ENCODE data around the gene IFT20.

The IFT20 gene

DNA sequence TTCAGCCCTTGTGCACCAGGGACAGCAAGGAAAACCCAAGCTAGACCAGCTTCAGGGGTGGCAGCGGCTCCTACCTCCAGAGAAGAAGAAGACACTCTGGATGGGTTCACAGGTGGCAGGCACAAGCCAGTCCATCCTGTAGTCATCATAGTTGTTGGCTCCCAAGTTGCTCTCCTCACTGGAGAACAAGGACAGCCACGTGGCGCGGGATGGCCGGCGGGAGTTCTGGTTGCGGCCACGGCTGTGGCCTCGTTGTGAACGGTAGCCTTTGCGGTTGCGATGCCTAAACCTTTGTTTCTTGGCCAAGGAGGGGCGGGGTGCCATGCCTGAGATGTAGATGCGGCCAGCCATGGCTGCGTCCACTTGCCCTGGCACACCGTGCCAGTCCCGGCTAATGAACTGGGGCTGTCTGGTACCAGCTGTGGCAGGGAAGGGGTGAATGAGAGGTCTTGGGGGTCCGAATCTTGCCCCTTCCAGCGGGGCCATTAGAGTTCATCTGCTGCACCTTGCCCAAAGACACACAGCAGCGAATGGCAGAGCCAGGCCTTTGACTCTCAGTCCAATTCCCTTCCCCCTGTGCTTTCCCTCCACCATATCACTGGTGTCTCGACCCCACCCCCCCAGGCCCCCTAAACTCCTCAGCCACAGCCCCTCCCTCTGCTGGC lies 32.5 kb upstream of the IFT20 start:
- TF ChIP-seq TCF12 (IDR thresholded peaks at IDR 0.05; ENCODE audit: low read depth) (no peak), YY1 (IDR thresholded peaks at IDR 0.05; ENCODE audit: low read depth) (no peak), TAF1 (IDR thresholded peaks at IDR 0.05; ENCODE audit: low read depth) (no peak), CREB1 (IDR thresholded peaks at IDR 0.05; ENCODE audit: low read depth) (no peak), ZBTB7A (IDR thresholded peaks at IDR 0.05; ENCODE audit: low read depth) (no peak), EGR1 (IDR thresholded peaks at IDR 0.05) (no peak), EP300 (IDR thresholded peaks at IDR 0.05; ENCODE audit: borderline replicate concordance) (no peak), CEBPB (IDR thresholded peaks at IDR 0.05) (no peak), MAX (IDR thresholded peaks at IDR 0.05) (no peak), TEAD4 (IDR thresholded peaks at IDR 0.05) (no peak), NFIC (IDR thresholded peaks at IDR 0.05) (no peak), FOXM1 (IDR thresholded peaks at IDR 0.05; ENCODE audit: borderline replicate concordance, low read depth) (no peak), RAD21 (IDR thresholded peaks at IDR 0.05; ENCODE audit: low read depth) (no peak)
- TF ChIP-seq, protein P1, sequence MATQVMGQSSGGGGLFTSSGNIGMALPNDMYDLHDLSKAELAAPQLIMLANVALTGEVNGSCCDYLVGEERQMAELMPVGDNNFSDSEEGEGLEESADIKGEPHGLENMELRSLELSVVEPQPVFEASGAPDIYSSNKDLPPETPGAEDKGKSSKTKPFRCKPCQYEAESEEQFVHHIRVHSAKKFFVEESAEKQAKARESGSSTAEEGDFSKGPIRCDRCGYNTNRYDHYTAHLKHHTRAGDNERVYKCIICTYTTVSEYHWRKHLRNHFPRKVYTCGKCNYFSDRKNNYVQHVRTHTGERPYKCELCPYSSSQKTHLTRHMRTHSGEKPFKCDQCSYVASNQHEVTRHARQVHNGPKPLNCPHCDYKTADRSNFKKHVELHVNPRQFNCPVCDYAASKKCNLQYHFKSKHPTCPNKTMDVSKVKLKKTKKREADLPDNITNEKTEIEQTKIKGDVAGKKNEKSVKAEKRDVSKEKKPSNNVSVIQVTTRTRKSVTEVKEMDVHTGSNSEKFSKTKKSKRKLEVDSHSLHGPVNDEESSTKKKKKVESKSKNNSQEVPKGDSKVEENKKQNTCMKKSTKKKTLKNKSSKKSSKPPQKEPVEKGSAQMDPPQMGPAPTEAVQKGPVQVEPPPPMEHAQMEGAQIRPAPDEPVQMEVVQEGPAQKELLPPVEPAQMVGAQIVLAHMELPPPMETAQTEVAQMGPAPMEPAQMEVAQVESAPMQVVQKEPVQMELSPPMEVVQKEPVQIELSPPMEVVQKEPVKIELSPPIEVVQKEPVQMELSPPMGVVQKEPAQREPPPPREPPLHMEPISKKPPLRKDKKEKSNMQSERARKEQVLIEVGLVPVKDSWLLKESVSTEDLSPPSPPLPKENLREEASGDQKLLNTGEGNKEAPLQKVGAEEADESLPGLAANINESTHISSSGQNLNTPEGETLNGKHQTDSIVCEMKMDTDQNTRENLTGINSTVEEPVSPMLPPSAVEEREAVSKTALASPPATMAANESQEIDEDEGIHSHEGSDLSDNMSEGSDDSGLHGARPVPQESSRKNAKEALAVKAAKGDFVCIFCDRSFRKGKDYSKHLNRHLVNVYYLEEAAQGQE (IDR thresholded peaks at IDR 0.05; ENCODE audit: low read depth), result no peak
- TF ChIP-seq, protein P2, sequence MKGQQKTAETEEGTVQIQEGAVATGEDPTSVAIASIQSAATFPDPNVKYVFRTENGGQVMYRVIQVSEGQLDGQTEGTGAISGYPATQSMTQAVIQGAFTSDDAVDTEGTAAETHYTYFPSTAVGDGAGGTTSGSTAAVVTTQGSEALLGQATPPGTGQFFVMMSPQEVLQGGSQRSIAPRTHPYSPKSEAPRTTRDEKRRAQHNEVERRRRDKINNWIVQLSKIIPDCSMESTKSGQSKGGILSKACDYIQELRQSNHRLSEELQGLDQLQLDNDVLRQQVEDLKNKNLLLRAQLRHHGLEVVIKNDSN (IDR thresholded peaks at IDR 0.05), result no peak

- TF ChIP-seq FOXM1 (IDR thresholded peaks at IDR 0.05; ENCODE audit: borderline replicate concordance, low read depth) (no peak), TAF1 (IDR thresholded peaks at IDR 0.05; ENCODE audit: low read depth) (no peak), TCF12 (IDR thresholded peaks at IDR 0.05; ENCODE audit: low read depth) (no peak), YY1 (IDR thresholded peaks at IDR 0.05; ENCODE audit: low read depth) (no peak), CEBPB (IDR thresholded peaks at IDR 0.05) (no peak), TEAD4 (IDR thresholded peaks at IDR 0.05) (no peak), ZBTB7A (IDR thresholded peaks at IDR 0.05; ENCODE audit: low read depth) (no peak), RAD21 (IDR thresholded peaks at IDR 0.05; ENCODE audit: low read depth) (no peak), EP300 (IDR thresholded peaks at IDR 0.05; ENCODE audit: borderline replicate concordance) (no peak), EGR1 (IDR thresholded peaks at IDR 0.05) (no peak), MAX (IDR thresholded peaks at IDR 0.05) (no peak), NFIC (IDR thresholded peaks at IDR 0.05) (no peak), CREB1 (IDR thresholded peaks at IDR 0.05; ENCODE audit: low read depth) (no peak)
- TF ChIP-seq, protein P1 (IDR thresholded peaks at IDR 0.05; ENCODE audit: low read depth), result no peak
- TF ChIP-seq, protein P2 (IDR thresholded peaks at IDR 0.05), result no peak
Observed at GRCh38 chr17:28366605-28367004, 31.3 kb upstream of the IFT20 start.

DNA sequence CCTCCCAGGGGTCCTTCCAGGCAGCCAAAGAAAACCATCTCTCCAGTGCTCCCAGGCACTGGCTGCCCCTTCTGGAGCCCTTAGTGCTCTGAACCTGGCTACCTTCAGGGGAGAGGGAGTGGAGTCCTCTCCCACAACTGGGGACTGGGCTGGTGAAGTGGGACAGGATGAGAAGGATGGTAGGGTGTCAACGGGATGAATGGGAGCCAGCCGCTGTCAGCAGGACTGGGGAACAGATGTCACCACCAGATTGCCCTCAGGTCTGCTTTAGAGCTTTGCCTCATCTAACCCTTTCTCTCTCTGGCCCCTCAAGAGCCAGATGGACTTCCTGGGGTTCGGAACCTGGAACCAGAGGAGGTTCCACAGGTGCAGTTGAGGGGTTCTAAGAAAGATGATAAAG lies 30.2 kb upstream of the IFT20 start:
- TF ChIP-seq CREB1 (IDR thresholded peaks at IDR 0.05; ENCODE audit: low read depth) (no peak), MAX (IDR thresholded peaks at IDR 0.05) (no peak), ZBTB7A (IDR thresholded peaks at IDR 0.05; ENCODE audit: low read depth) (no peak), FOXM1 (IDR thresholded peaks at IDR 0.05; ENCODE audit: borderline replicate concordance, low read depth) (no peak), EGR1 (IDR thresholded peaks at IDR 0.05) (no peak), EP300 (IDR thresholded peaks at IDR 0.05; ENCODE audit: borderline replicate concordance) (no peak), TCF12 (IDR thresholded peaks at IDR 0.05; ENCODE audit: low read depth) (no peak), TAF1 (IDR thresholded peaks at IDR 0.05; ENCODE audit: low read depth) (no peak), RAD21 (IDR thresholded peaks at IDR 0.05; ENCODE audit: low read depth) (no peak), YY1 (IDR thresholded peaks at IDR 0.05; ENCODE audit: low read depth) (no peak), TEAD4 (IDR thresholded peaks at IDR 0.05) (no peak), CEBPB (IDR thresholded peaks at IDR 0.05) (no peak), NFIC (IDR thresholded peaks at IDR 0.05) (no peak)
- TF ChIP-seq, protein P2 (IDR thresholded peaks at IDR 0.05), result no peak
- TF ChIP-seq, protein P1 (IDR thresholded peaks at IDR 0.05; ENCODE audit: low read depth), result no peak

Measured in Ishikawa (cell line).